NCI-H510A (cell line): Measurements from ENCODE around the gene STIP1.
"Not testable (repeated sequence)": the region's sequence is repeated elsewhere in the genome, so short reads cannot be mapped to it uniquely, and the experiment has no call there.

ENCODE experiments used
- DNase-seq: peaks from one replicate; lab custom pipeline; 2025; lab: John Stamatoyannopoulos, UW

Gene STIP1

DNA sequence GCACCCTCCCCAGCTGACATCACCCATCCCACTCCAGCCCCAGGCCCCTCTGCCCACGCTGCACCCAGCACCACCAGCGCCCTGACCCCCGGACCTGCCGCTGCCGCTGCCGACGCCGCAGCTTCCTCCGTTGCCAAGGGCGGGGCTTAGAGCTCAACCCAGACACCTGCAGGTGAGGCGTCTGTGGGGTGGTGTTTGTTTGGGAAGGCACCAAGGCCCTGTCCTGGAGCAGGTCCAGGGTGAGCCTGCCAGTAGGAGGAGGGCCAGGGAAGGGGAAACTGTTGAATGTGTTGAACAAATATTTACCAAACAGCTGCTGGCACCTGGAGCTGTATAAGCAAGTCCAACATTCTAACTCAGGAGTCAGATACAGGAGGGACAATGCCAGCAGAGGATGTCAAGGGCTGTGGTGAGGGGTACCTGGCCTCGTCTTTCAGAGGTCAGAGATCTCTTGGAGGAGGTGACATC lies 51.5 kb downstream of the STIP1 start:
- DNase-seq = peak; percentile 90

DNA sequence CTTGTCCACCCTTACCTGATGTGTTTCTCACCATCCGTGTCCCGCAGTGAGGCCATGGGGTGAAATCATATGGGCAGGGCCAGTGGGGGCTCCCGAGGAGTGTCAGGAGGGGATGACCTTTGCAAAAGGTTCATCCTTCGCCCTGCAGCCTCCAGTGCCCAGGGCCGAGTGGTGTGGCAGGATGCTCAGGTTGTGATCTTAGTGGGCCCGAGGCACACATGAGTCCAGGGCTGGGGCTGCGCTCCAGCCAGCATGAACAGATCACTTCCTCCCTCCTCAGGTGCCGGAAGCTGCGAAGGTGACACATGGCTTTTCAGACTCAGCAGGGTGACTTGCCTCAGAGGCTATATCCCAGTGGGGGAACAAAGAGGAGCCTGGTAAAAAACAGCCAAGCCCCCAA lies 52.1 kb downstream of the STIP1 start:
- DNase-seq = no peak

GRCh38 chr11:64238999-64239398 lies 53.0 kb downstream of the STIP1 start:
- DNase-seq = no peak

GRCh38 chr11:64239662-64240434 lies 53.9 kb downstream of the STIP1 start:
- DNase-seq = no peak

DNA sequence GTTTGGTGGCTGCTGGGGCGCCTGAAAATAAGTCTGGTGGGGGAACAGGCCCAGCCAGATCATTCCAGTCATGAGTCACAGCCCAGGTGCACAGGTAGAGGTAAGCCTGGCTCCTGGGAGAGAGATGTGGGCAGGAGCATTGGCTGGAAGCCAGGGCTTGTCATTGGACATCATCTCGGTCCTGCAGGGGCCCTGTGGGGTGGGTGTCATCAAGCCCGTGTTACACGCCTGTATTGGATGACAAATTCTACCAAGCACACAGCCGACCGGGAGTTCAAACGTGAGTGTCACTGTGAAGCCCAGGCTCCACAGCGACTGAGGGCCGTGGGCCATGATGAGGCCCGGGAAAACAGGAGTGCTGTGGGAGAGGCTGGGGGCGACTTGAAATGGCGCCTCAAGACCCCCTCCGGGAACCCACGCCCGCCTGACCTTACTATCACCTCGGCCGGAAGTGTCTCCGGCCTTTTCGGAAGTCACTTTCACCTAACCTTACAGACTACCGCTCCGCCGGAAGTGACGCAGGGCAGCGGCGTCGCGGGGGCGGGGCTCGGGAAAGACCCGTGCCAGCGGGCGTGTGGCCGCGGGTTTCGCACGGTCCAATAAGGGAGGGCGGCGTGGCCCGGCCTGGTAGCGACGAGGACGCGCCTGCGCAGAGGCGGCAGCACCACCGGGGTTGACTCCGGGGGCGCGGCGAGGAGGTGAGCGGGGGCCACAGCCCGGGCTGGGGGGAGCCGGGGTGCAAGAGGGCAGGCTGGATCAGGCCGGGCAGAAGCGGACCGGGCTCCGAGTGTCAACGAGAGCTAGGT lies 54.7 kb downstream of the STIP1 start, which contains the start of gene FKBP2:
TSS of gene FKBP2 (plus strand) at position 661 of the 806 bp plus-strand sequence. CDS start 1,293 bp downstream, outside the sequence.
- DNase-seq = peak; percentile 95

DNA sequence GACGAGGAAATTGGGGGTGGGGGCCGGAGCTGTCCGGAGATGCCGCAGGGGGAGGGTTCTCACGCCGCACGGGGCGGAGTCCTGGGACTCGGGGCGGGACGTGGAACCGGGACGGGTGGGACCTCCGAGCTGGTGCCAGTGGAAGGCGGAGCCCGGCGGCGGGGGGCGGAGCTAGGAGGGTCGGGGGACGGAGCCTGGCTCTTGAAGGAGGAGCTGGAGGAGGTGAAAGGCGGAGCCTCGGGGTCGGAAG lies 55.2 kb downstream of the STIP1 start:
- DNase-seq = peak; percentile 87

DNA sequence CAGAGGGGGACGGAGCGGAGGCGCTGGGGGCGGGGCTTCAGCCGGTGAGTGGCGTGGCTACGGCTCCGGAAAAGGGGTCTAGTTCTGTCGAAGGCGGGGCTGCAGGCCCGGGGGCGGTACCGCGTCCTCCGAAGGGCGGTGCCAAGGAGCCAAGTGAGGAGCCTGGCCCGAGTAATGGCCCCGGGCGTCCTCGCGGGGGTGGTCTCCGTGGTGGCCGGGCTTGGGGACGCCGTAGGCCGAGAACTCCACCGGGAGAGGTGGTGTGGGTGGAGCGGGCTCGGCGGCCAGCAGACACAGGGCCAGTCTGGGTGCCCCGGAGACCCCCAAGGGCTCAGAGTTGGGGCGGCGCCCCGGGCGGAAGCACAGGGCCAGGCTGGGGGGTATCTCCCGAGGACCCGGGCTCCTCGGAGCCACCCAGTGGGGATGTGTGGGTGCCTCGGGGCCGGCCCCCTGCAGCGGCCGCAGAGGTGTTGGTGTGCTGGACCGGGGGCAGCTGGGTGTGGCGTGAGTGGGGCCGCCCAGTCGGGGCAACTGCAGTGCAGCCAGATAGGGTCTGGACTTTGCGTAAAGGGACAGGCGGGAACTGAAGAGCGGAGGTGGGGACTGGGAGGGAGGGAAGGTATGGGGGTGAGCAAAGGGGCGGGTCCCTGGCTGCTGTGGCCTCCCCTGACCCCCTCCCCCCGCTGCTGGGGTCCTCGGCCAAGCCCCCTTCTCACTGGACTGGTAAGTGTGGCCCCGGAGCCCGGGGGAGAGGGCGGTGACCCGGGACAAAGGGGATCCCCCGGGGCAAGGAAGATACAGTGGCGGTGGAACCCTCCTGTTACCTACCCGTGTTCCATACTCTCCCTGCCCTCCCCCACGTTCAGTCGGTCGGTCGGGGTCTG lies 55.8 kb downstream of the STIP1 start:
- no peak for DNase-seq

- no peak for DNase-seq
These were observed 57.4 kb downstream of the STIP1 start for GRCh38 chr11:64243236-64243854.

DNA sequence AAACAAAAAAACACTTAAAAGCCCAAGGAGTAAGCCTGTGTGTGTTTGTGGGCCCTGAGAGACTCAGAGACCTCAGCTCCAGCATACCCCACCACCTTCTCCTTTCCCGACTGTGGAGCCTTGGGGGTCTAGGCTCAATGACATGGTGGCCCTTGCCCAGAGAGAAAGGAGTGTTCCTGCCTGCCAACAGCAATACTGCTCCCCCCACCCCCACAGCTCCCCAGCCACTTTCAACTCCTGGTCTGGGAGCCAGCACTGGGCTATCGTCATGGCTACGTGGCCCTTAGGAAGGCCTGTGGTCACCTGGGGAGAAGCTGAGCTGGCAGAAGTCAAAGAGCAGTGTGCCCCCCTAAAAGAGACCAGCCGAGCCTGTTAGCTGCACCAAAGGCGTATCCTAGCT lies 58.1 kb downstream of the STIP1 start:
- DNase-seq = no peak

DNA sequence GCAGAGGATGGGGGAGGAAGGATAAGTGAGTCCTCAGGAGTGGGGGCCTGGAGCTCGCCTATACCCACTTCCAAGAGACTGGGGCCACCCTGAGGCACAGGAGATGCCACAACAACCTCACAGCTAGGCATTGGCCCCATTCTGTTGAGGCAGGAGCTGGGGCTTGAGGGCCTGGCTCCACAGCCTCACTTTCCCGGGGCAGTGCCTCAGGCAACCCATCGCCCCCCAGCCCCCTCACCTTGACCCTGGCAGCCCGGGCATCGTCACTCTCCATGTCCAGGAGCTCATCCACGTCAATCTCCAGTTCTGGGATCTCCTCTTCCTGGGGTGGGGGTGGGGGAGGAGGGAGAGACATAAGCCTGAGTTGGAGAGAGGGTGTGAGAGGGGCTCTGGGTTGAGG lies 59.0 kb downstream of the STIP1 start:
- no peak for DNase-seq

DNA sequence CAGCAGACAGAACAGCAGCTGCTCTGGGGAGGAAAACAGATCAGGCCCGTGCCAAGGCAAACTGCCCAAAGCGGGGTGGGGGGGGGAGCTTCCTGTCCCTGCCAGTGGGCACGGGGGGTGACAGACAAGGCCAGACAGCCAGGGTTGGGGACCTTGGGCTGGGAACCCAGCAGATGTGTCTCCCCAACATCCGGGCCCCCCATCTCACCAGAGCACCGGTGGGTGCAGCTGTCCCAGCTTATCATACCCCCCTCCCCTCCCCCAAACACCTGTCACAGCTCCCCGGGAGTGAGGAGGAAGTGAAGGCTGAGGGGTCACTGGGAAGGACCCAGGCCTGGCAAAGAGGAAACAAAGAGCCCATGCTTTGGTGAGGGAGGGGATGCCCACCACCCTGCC lies 59.4 kb downstream of the STIP1 start:
- DNase-seq = no peak

DNA sequence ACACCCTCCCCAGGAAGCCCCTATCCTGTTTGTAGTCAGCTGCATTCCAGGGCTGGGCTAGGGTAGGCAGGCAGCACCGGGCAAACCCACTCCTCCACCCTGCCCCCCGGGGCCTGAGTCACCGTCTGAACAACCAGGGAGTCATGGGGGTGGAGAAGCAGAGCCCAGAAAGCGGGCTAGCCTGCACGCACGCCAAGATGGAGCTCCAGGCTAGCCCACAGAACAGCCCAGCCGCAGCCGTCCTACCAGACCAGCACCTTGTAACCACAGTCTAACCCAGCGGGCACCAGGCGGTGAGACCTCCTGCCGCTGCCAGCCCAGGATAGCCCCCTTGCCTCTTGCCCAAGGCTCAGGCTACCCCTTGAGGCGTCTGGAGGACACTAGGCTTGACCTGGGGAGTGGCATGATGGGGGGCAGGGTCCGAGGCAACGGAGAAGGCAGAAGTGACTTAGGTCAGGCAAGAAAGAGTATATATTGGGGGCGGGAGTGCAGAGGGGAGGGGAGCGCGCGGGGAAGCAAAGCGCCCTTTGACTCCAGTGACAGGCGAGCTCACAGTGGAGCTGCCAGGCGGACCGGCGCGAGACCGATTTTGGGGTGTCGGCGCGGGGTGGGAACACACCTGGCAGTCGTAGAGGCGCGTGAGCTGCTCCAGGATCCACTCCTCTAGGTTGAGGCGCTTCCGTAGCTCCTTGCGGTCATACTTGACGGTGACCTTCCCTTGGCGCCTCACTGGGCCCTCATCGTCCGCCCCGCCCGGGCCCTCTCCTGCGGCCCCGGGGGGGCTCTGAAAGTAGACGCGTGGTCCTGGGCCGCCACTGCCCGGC lies 60.0 kb downstream of the STIP1 start:
- no peak for DNase-seq

GRCh38 chr11:64246621-64246870 lies 60.6 kb downstream of the STIP1 start:
- DNase-seq = not testable (repeated sequence)

DNA sequence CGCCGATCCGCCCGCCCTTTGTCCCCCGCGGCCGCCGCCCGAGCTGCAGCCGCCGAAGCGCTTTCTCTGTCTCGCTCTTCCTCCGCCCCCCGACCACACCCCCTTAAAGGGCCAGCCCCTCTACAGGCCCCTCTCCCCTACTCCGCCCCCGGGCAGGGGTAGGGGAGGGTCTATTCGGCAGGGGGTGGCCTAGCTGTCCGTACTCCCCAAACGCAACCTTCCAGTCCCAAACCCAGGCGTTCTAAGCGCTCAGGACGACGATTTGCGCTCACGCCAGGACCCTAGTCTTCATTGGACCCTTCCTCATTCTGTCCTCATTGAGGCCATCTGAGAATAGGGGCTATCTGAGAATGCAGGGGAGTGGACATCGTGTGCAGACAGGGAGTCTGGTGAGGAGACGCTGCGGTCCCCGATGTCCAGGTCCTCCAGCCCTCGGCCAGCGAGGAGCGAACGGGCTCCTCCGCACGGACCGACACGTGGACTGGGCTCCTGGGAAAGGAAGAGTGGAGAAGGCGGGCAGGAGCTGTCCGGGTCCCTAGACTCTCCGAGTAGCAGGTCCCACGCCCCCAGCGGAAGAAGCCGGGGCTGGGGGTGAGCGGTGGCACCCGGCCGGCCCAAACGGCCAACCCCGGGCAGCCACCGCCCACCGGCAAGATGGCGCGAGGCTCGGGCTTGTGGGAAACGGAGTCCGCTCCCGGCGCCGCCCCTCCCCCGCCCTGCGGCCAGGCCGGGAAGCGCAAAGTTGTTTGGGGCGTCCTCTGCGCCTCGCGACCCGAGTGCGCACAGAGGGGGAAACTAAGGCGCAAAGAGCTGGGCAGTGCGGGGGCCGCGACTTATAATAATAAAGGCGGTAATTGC lies 61.1 kb downstream of the STIP1 start, which contains the start of gene PPP1R14B:
TSS of gene PPP1R14B (minus strand) at position 73 of the 858 bp plus-strand sequence. CDS start 270 bp downstream, outside the sequence.
- DNase-seq = peak; percentile 82

DNA sequence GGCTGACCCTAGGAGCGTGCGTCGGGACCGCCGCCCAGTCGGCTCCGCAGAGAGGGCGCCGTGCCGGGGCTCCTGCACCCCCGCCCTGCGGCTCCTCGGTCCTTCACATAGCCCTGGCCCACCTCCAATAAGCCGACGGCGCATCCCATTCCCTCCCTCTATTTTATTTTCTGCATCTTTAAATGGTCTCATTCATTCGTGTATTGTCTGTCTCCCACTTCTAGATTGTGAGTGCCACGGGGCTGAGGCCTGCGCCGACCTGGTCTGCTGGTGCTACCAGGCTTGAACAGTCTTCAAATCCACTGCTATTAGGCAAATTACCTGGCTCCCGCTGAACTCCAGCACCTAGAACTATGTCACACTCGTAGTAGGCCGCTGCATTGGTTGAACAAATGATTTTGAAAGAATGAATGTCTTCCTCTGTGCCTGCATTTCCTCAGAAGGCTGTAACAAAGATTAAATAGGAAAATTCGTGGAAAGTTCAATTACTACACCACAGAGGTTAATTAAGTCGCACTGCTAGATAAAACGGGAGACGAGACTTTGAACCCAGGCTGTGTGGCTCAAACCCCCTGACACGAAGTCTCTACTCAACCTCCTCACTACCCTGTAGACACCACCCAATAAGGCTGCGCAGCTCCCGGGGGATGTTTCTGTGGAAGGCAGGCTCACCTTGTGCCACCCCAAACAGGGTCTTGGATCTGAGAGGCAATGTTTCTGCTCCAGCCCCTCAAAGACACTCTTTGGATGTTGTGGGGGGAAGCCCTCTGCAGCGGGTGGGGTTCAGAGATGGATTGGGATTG lies 62.0 kb downstream of the STIP1 start:
- no peak for DNase-seq

- DNase-seq = no peak
These were observed 62.6 kb downstream of the STIP1 start for GRCh38 chr11:64248578-64248977.

DNA sequence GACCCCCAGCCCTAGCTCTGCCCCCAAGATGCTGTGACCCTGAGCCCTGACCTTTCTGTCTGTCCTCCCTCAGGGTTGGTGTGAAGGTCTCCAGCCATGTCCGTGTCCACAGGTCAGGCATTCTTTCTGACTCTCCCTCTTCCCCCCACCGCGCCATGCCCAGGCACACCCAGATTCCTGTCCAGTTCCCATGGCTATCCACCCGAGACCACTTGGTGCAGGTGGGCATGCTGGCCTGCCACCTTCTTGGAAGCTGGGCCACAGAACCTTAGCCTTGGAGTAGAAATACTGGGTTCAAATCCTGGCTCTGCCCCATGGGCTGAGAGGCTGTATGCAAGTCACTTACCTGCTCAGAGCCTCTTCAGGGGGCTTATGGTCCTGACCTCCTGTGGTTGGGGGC lies 63.1 kb downstream of the STIP1 start:
- DNase-seq = no peak

DNA sequence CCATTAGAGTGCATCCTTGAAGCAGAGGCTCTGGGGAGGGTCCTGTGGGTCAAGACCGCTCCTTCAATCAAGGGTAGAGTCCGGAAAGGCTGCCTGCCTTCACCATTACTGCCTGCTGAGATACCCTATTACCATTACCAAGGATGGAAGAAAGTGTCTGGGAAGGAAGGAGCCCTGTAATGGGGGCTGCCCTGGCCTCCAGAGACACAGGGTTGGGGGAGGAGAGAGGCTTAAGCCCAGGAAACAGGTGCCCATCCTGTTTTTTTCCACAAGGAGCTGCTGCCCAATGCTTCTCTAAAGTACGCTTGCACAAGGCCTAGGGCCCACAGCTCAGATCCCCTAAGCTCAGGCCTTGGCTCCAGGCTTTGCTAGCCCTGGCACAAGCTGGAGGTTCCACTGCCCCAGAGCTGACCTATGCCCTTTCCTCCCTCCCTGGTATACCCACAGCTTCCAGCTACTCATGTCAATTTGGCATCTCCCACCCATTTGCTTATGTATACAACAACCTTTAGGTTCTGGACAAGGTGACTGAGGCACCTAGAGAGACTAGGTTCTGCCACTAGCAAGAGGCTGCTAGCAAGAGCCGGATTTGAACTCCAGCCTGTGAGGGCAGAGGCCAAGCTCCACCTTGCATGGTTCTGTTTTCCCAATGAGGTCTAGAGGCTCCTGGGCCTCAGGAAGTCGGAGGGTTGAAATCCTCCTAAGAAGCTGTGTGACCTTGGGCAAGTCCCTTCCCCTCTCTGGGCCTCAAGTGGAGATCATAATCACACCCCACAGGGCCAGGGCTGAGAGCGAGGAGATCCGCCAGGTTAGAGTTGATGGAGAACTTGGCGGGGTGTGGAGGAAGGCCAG lies 63.8 kb downstream of the STIP1 start:
- no peak for DNase-seq
